Stimulated activated naive CD8-positive, alpha-beta T cell treated with anti-CD3 and anti-CD28 coated beads, Interleukin-15, amount 100 ng/mL, for 72 hours (primary cell): ENCODE data around the gene IGF2R.
"Not testable (repeated sequence)": the region's sequence is repeated elsewhere in the genome, so short reads cannot be mapped to it uniquely, and the experiment has no call there.

Experiments used
- ATAC-seq: fragments of 150-1000 bp; cut with Tn5 transposase; 2 replicates; pipeline ENCODE4 v1.10.0; 2021; ENCODE audit warnings: mild to moderate bottlenecking, moderate library complexity
- DNase-seq, 2 donors: peaks; one replicate each; pipeline ENCODE4 v3.0.0; 2021 to 2022
- H3K27ac Mint-ChIP-seq, 2 donors: one replicate each; pipeline ENCODE4 v1.8.0; 2022; ENCODE audit warnings: mild to moderate bottlenecking in 2 of 2, mixed read lengths in 2 of 2, moderate library complexity in 2 of 2
- H3K27me3 Mint-ChIP-seq: one replicate; pipeline ENCODE4 v1.8.0; 2022; ENCODE audit warnings: mixed read lengths
- H3K4me1 Mint-ChIP-seq: one replicate; pipeline ENCODE4 v1.8.0; 2022; ENCODE audit warnings: mild to moderate bottlenecking, mixed read lengths
- H3K4me3 Mint-ChIP-seq, 2 donors: one replicate each; pipeline ENCODE4 v1.8.0; 2022; ENCODE audit warnings: mild to moderate bottlenecking in 2 of 2, mixed read lengths in 2 of 2, moderate library complexity in 1 of 2
- H3K9me3 Mint-ChIP-seq, 2 donors: one replicate each; pipeline ENCODE4 v1.8.0; 2022; ENCODE audit warnings: mixed read lengths in 2 of 2

IGF2R gene

GRCh38 chr6:159968295-159969203, at the start of gene IGF2R:
TSS of gene IGF2R (plus strand) at chr6:159969082. CDS start at chr6:159969247, 165 bp downstream.
- Mint-ChIP-seq H3K9me3 (no peaks in the 10 kb centered on the region), H3K4me3 (peak within 1 kb of the TSS; percentile 87 to 97), H3K4me1 (peaks cover 42% of the 10 kb centered on the region), H3K27ac (peak within 1 kb of the TSS; percentile 92 to 95), H3K27me3 (no peaks in the 10 kb centered on the region)
- peak; percentile 91 for ATAC-seq
- peak; percentile 92 to 94 for DNase-seq

- H3K4me1 Mint-ChIP-seq = no peaks in the 10 kb centered on the region
- H3K27ac Mint-ChIP-seq = no peak overlapping the region
- H3K9me3 Mint-ChIP-seq = peaks cover 5 to 10% of the 10 kb centered on the region in 2 donors
- peaks cover 8% of the 10 kb centered on the region for H3K27me3 Mint-ChIP-seq
- ATAC-seq (no peak), DNase-seq (no peak)
- H3K4me3 Mint-ChIP-seq = no peak overlapping the region
Observed at GRCh38 chr6:159919800-159920199, 49.1 kb upstream of the IGF2R start.

GRCh38 chr6:159924150-159924549, 44.7 kb upstream of the IGF2R start:
- H3K4me3 Mint-ChIP-seq, H3K27me3 Mint-ChIP-seq, DNase-seq, H3K27ac Mint-ChIP-seq, H3K4me1 Mint-ChIP-seq, ATAC-seq: not testable (repeated sequence)
- H3K9me3 Mint-ChIP-seq = peaks cover 5 to 10% of the 10 kb centered on the region in 2 donors

- DNase-seq = no peak
- H3K27me3 Mint-ChIP-seq = peaks cover 7% of the 10 kb centered on the region
- H3K4me3 Mint-ChIP-seq = no peak overlapping the region
- ATAC-seq = no peak
- H3K4me1 Mint-ChIP-seq = peaks cover 23% of the 10 kb centered on the region
- H3K27ac Mint-ChIP-seq = no peak overlapping the region
- peaks cover 5 to 10% of the 10 kb centered on the region in 2 donors for H3K9me3 Mint-ChIP-seq
Observed at GRCh38 chr6:159926542-159927203, 42.2 kb upstream of the IGF2R start.

- DNase-seq = peak in 1 of 2 donors; percentile 38
- ATAC-seq = peak; percentile 26
- Mint-ChIP-seq H3K9me3 (no peaks in the 10 kb centered on the region), H3K27ac (no peak overlapping the region), H3K4me3 (peak overlapping the region in 1 of 2 donors; percentile 19), H3K4me1 (peaks cover 29% of the 10 kb centered on the region), H3K27me3 (peaks cover 13% of the 10 kb centered on the region)
Observed at GRCh38 chr6:159929819-159930218, 39.1 kb upstream of the IGF2R start.

- ATAC-seq (peak; percentile 98), DNase-seq (peak; percentile 17 to 57)
- Mint-ChIP-seq H3K27ac (no peak overlapping the region), H3K4me3 (peak overlapping the region; percentile 44 to 53), H3K4me1 (peaks cover 29% of the 10 kb centered on the region), H3K9me3 (peaks cover 0 to 11% of the 10 kb centered on the region in 2 donors), H3K27me3 (peaks cover 13% of the 10 kb centered on the region)
Observed at GRCh38 chr6:159931112-159931511, 37.8 kb upstream of the IGF2R start.

GRCh38 chr6:159931846-159932245, 37.0 kb upstream of the IGF2R start:
- Mint-ChIP-seq H3K4me1 (peaks cover 29% of the 10 kb centered on the region), H3K27ac (no peak overlapping the region), H3K9me3 (peaks cover 0 to 11% of the 10 kb centered on the region in 2 donors), H3K27me3 (peaks cover 7% of the 10 kb centered on the region), H3K4me3 (no peak overlapping the region)
- ATAC-seq (no peak), DNase-seq (no peak)

- H3K27ac Mint-ChIP-seq = no peak overlapping the region
- peaks cover 7% of the 10 kb centered on the region for H3K27me3 Mint-ChIP-seq
- DNase-seq (no peak), ATAC-seq (no peak)
- H3K9me3 Mint-ChIP-seq = peaks cover 0 to 11% of the 10 kb centered on the region in 2 donors
- no peak overlapping the region for H3K4me3 Mint-ChIP-seq
- peaks cover 29% of the 10 kb centered on the region for H3K4me1 Mint-ChIP-seq
Observed at GRCh38 chr6:159933077-159933476, 35.8 kb upstream of the IGF2R start.

GRCh38 chr6:159934181-159934580, 34.7 kb upstream of the IGF2R start:
- DNase-seq (no peak), ATAC-seq (no peak)
- Mint-ChIP-seq H3K4me1 (peaks cover 29% of the 10 kb centered on the region), H3K4me3 (no peak overlapping the region), H3K27ac (no peak overlapping the region), H3K9me3 (peaks cover 0 to 11% of the 10 kb centered on the region in 2 donors), H3K27me3 (peaks cover 7% of the 10 kb centered on the region)

GRCh38 chr6:159935065-159935464, 33.8 kb upstream of the IGF2R start:
- peaks cover 7% of the 10 kb centered on the region for H3K27me3 Mint-ChIP-seq
- ATAC-seq (no peak), DNase-seq (no peak)
- peaks cover 21% of the 10 kb centered on the region for H3K4me1 Mint-ChIP-seq
- H3K9me3 Mint-ChIP-seq = peaks cover 0 to 11% of the 10 kb centered on the region in 2 donors
- no peak overlapping the region for H3K27ac Mint-ChIP-seq
- H3K4me3 Mint-ChIP-seq = no peak overlapping the region

GRCh38 chr6:159935633-159936032, 33.2 kb upstream of the IGF2R start:
- H3K9me3 Mint-ChIP-seq = peaks cover 0 to 11% of the 10 kb centered on the region in 2 donors
- H3K4me1 Mint-ChIP-seq = peaks cover 15% of the 10 kb centered on the region
- H3K4me3 Mint-ChIP-seq = no peak overlapping the region
- H3K27ac Mint-ChIP-seq = no peak overlapping the region
- ATAC-seq (no peak), DNase-seq (no peak)
- H3K27me3 Mint-ChIP-seq = peaks cover 7% of the 10 kb centered on the region

GRCh38 chr6:159939591-159940016, 29.3 kb upstream of the IGF2R start:
- H3K27ac Mint-ChIP-seq = no peak overlapping the region
- no peak overlapping the region for H3K4me3 Mint-ChIP-seq
- H3K27me3 Mint-ChIP-seq = peaks cover 8% of the 10 kb centered on the region
- DNase-seq = no peak
- peaks cover 12% of the 10 kb centered on the region for H3K4me1 Mint-ChIP-seq
- no peak for ATAC-seq
- peaks cover 8 to 18% of the 10 kb centered on the region in 2 donors for H3K9me3 Mint-ChIP-seq

GRCh38 chr6:159941286-159942113, 27.4 kb upstream of the IGF2R start:
- peak; percentile 43 to 63 for DNase-seq

GRCh38 chr6:159943101-159943632, 25.7 kb upstream of the IGF2R start:
- no peak overlapping the region for H3K27ac Mint-ChIP-seq
- no peak for ATAC-seq
- peaks cover 8% of the 10 kb centered on the region for H3K27me3 Mint-ChIP-seq
- no peak overlapping the region for H3K4me3 Mint-ChIP-seq
- no peak for DNase-seq
- H3K4me1 Mint-ChIP-seq = peaks cover 12% of the 10 kb centered on the region
- H3K9me3 Mint-ChIP-seq = peaks cover 11 to 13% of the 10 kb centered on the region in 2 donors

More at GRCh38 chr6:159941286-159942113, 27.4 kb upstream of the IGF2R start:
- ATAC-seq = peak; percentile 99
- Mint-ChIP-seq H3K4me1 (peaks cover 12% of the 10 kb centered on the region), H3K27ac (peak overlapping the region in 1 of 2 donors; percentile 30), H3K27me3 (peaks cover 8% of the 10 kb centered on the region), H3K9me3 (peaks cover 11 to 13% of the 10 kb centered on the region in 2 donors), H3K4me3 (no peak overlapping the region)
